Renal cortex interstitium (tissue), 15 donors: ENCODE results near the gene GLO1. TPM values are rescaled to one million over a fixed set of nuclear protein-coding genes. Genes with fewer than 3 reads are reported as not detected.

Source experiments
- DNase-seq, 11 donors: peaks; one replicate each; pipeline ENCODE4 v3.0.0-alpha.2; 2013; ENCODE audit warnings: low read depth in 9 of 11, low spot score in 4 of 11; ENCODE audit errors: extremely low read depth in 1 of 11
- long read RNA-seq, 16 experiments: transcript quantifications; one replicate each; lab custom pipeline, GENCODE V29; 2026
- polyA plus RNA-seq, 3 donors: library from polyadenylated mRNA; unstranded; fragments of 120-200 nt; gene quantifications; one replicate each; pipeline ENCODE4 v1.2.1, GENCODE V29; 2013; ENCODE audit not compliant: insufficient read length in 3 of 3

GLO1 gene
- polyA plus RNA-seq = 100 to 1,000 TPM; 134 to 167 (median 137) TPM
- long read RNA-seq, donor 1, transcript GLO1-201 (6 exons, 2,012 nt) = major isoform, 36 of 44 reads
- long read RNA-seq, donor 1, partial matches to known transcripts = 8 of 44 reads
- long read RNA-seq, donor 1, other reads (novel, unspliced or antisense) = 0 of 44 reads
- long read RNA-seq, donor 2, transcript GLO1-201 (6 exons, 2,012 nt) = major isoform, 44 of 51 reads
- long read RNA-seq, donor 2, partial matches to known transcripts = 6 of 51 reads
- long read RNA-seq, donor 2, other reads (novel, unspliced or antisense) = 0 of 51 reads
- long read RNA-seq, donor 3, transcript GLO1-201 (6 exons, 2,012 nt) = major isoform, 69 of 80 reads
- long read RNA-seq, donor 3, partial matches to known transcripts = 10 of 80 reads
- long read RNA-seq, donor 3, other reads (novel, unspliced or antisense) = 0 of 80 reads
- long read RNA-seq, donor 4, transcript GLO1-201 (6 exons, 2,012 nt) = major isoform, 40 of 40 reads
- long read RNA-seq, donor 4, partial matches to known transcripts = 0 of 40 reads
- long read RNA-seq, donor 4, other reads (novel, unspliced or antisense) = 0 of 40 reads
- long read RNA-seq, donor 5 = 0 reads
- long read RNA-seq, donor 6, transcript GLO1-201 (6 exons, 2,012 nt) = major isoform, 39 of 52 reads
- long read RNA-seq, donor 6, partial matches to known transcripts = 12 of 52 reads
- long read RNA-seq, donor 6, other reads (novel, unspliced or antisense) = 0 of 52 reads
- long read RNA-seq, donor 7, transcript GLO1-201 (6 exons, 2,012 nt) = major isoform, 55 of 75 reads
- long read RNA-seq, donor 7, partial matches to known transcripts = 19 of 75 reads
- long read RNA-seq, donor 7, other reads (novel, unspliced or antisense) = 0 of 75 reads
- long read RNA-seq, donor 8 = 0 reads
- long read RNA-seq, donor 9, transcript GLO1-201 (6 exons, 2,012 nt) = major isoform, 49 of 55 reads
- long read RNA-seq, donor 9, partial matches to known transcripts = 6 of 55 reads
- long read RNA-seq, donor 9, other reads (novel, unspliced or antisense) = 0 of 55 reads
- long read RNA-seq, donor 10, transcript GLO1-201 (6 exons, 2,012 nt) = major isoform, 44 of 54 reads
- long read RNA-seq, donor 10, partial matches to known transcripts = 8 of 54 reads
- long read RNA-seq, donor 10, other reads (novel, unspliced or antisense) = 0 of 54 reads
- long read RNA-seq, donor 11, transcript GLO1-201 (6 exons, 2,012 nt) = major isoform, 32 of 38 reads
- long read RNA-seq, donor 11, partial matches to known transcripts = 6 of 38 reads
- long read RNA-seq, donor 11, other reads (novel, unspliced or antisense) = 0 of 38 reads
- long read RNA-seq, donor 12, transcript GLO1-201 (6 exons, 2,012 nt) = major isoform, 19 of 19 reads
- long read RNA-seq, donor 12, partial matches to known transcripts = 0 of 19 reads
- long read RNA-seq, donor 12, other reads (novel, unspliced or antisense) = 0 of 19 reads
- long read RNA-seq, donor 13 = 0 reads
- long read RNA-seq, donor 14, transcript GLO1-201 (6 exons, 2,012 nt) = major isoform, 51 of 60 reads
- long read RNA-seq, donor 14, partial matches to known transcripts = 9 of 60 reads
- long read RNA-seq, donor 14, other reads (novel, unspliced or antisense) = 0 of 60 reads
- long read RNA-seq, donor 15, transcript GLO1-201 (6 exons, 2,012 nt) = major isoform, 20 of 20 reads
- long read RNA-seq, donor 15, partial matches to known transcripts = 0 of 20 reads
- long read RNA-seq, donor 15, other reads (novel, unspliced or antisense) = 0 of 20 reads
- long read RNA-seq, donor 16, transcript GLO1-201 (6 exons, 2,012 nt) = major isoform, 114 of 126 reads
- long read RNA-seq, donor 16, partial matches to known transcripts = 9 of 126 reads
- long read RNA-seq, donor 16, other reads (novel, unspliced or antisense) = 0 of 126 reads

DNA sequence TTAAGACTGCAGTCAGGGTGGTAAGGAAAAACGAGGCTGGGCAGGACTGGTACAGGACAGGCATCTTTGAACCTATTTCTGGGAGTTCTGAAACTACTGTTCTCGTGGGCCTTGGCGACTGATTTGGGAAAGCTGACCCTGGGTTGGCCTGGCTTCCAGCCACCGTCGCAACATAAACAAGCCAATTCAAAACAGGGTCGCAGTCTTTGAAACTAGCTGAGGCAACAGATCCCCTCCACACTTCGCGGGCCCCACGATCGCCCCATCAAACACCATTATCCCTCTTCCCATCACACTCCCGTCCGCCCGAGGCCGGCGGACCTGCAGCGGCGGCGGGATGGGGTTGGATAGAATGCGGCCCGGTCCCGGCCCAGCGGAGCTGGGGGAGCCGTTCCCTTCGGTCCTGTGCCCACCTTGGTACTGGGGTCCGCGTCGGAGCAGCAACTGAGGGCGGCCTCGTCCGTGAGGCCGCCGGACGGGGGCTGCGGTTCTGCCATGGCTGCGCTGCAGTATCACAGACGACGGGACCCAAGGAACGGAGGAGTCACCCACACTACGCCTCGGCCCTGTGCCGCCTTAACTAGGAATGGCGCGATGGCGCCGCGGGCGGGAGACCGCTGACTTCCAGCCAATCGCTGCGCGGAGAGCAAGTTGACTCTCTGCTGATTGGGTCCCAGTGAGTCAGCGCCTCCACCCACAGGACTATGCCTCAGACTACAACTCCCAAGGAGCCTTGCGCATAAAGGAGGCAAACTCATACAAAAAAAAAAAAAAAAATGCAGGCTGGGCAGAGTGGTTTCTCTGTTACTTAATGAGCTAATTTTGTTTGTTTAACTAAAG lies at the start of gene GLO1:
TSS of gene GLO1 (minus strand) at position 588 of the 840 bp plus-strand sequence. CDS start at position 497, 91 bp downstream.
- peak; percentile 89 to 98 (median 97) for DNase-seq

GRCh38 chr6:38750968-38751615 lies 48.1 kb upstream of the GLO1 start:
- DNase-seq = no peak

GRCh38 chr6:38749473-38749872 lies 46.5 kb upstream of the GLO1 start:
- no peak for DNase-seq

DNA sequence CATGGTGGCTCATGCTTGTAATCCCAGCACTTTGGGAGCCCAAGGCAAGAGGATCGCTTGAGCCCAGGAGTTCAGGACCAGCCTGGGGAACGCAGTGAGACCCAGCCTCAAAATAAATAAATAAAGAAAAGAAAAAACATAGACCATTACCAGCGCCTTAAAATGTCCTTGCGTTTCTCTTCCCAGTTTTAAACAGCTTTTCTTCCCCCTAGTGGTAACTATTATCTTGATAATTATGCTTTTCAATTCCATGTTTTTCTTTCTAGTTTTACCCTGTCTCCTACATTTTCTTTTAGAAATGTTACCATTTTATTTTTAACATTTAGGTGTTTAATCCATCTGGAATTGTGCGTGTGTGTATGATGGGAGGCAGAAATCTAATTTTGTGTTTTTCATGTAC lies 36.6 kb upstream of the GLO1 start:
- no peak for DNase-seq

DNA sequence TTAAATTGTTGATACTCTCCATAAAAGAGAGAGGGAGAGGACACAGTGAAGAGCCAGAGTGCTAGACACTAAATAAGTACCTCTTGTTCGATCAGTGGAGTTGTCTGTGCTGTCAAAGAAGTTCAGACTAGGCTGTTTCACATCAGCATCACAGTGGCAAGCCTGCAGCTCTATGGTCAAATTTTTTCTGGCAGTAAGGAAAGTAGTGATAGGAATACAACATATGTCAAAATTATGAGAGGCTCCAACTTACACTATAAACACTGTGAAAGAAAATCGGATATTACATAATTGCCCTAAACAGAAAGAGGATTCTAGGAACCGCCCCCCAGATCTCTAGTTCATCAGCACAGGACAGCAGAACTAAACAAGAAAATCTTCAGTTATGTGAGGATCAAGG lies 35.3 kb upstream of the GLO1 start:
- DNase-seq = no peak

DNA sequence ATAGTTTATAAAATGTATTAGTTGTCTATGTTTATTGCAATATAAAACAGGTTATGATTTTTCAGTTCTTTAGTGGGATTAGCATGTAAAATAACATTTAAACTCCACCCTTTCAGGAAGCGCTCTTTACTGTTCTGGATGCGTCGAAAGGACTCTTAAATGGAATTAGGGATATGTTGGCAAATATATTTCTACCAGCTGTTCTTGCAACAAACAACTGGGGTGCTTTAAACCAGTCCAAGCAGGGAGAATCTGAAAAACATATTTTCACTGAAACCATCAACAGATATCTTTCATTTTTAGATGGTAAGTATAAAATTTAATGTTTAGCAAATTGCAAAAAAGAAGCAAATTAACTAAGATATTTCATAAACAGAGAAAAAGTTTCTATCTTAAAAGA lies 34.0 kb upstream of the GLO1 start:
- no peak for DNase-seq

- DNase-seq = no peak
Measured at GRCh38 chr6:38730140-38730862, 27.4 kb upstream of the GLO1 start.

- no peak for DNase-seq
Measured at GRCh38 chr6:38728203-38728602, 25.3 kb upstream of the GLO1 start.

GRCh38 chr6:38725414-38726183 lies 22.7 kb upstream of the GLO1 start:
- DNase-seq = no peak

- DNase-seq = no peak
Measured at GRCh38 chr6:38724343-38724742, 21.4 kb upstream of the GLO1 start.

GRCh38 chr6:38723783-38724182 lies 20.8 kb upstream of the GLO1 start:
- DNase-seq = no peak

- no peak for DNase-seq
Measured at GRCh38 chr6:38722727-38723334, 19.9 kb upstream of the GLO1 start.

GRCh38 chr6:38722038-38722437 lies 19.1 kb upstream of the GLO1 start:
- peak in 1 of 11 donors; percentile 31 for DNase-seq

DNA sequence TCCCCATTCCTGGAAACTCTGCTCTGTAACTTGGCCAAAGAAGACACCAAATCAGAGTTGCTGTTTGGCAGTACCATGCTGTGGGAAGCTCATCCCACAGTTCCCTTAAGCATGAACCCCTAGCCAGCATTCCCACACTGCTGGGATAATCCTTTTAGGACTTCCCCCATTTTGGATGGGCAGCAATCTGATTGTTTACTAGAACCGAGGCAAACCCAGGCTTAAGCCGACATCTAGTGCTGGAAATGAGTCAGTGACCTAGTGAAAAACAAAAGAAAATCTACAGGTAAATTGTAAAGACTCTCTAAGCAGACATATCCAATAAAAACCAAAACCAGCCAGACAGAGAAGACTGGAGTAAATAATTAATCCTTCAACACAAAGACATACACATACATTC lies 17.4 kb upstream of the GLO1 start:
- no peak for DNase-seq

DNA sequence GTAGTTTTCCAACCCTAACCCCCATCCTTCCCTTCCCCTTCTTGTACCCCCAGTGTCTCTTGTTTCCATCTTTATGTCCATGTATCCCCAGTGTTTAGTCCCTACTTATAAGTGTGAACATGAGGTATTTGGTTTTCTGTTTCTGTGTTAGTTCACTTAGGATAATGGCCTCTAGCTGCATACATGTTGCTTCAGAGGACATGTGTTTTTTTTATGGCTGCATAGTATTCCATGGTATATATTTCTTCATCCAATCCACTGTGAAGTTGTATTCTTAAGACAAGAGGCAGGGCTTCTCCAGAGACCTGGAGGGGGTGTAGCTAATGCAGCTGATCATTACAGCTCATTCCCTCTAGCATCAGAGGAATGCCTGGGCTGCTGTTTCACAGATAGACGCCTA lies 16.4 kb upstream of the GLO1 start:
- no peak for DNase-seq
